ENCODE measurements around the gene MDC1. TPM values are rescaled to one million over a fixed set of nuclear protein-coding genes. Genes with fewer than 3 reads are reported as not detected.

MDC1 gene
- total RNA-seq, 1 experiment from 2014 or later: 53.4 TPM

DNA sequence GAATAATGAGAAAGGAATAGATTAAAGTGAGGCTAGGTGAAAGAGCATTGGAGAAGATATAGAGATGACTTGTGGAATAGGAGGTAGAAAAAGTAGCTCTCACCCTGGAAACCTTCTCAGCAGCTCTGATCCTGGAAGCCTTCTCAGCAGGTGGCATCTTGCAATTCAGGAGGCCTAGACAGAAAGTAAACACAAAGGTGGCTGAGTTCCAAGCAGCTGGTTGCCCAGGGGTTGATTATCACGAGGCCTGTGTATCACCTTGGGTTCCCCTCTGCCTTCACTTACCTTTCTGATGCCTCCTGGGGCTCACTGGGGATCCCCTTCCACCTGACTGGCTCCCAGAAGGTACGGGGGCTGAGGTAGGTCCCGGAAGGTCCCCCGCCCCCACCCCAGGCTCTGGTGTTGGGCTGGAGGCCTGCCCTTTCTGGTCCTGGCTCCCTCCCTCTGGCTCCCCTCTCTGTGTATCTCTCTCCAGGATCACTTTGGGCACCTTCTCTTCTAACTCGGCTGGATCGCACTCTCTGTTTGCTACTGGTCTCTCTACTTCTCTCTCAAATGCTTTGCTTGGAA is 9.7 kb downstream of the MDC1 start:
- Histone ChIP-seq H3K27ac (ENCODE audit: low read depth, low read length, poor library complexity, severe bottlenecking) (peak overlapping the region; percentile 50), H3K9me3 (ENCODE audit: low read depth, low read length, poor library complexity, severe bottlenecking) (no peaks in the 10 kb centered on the region), H3K4me3 (ENCODE audit: low read depth, low read length, poor library complexity, severe bottlenecking) (no peak overlapping the region), H3K27me3 (replicated peaks; ENCODE audit: insufficient read depth, low read depth, low read length, poor library complexity) (no peaks in the 10 kb centered on the region), H3K4me1 (ENCODE audit: insufficient read depth, low read length, poor library complexity, severe bottlenecking) (peaks cover 5% of the 10 kb centered on the region), H3K36me3 (ENCODE audit: insufficient read depth, low read length, poor library complexity, severe bottlenecking) (peaks cover 58% of the 10 kb centered on the region)
- TF ChIP-seq EZH2 (IDR thresholded peaks at IDR 0.05; ENCODE audit: borderline replicate concordance, low read depth, low read length, poor library complexity, severe bottlenecking): no peak
- TF ChIP-seq CTCF (conservative IDR thresholded peaks at IDR 0.05; ENCODE audit: low read depth, low read length): no peak
- no peak for DNase-seq (ENCODE audit: low spot score)
- intact Hi-C loops (cut with micrococcal nuclease; ENCODE audit: unreplicated experiment): no loop called here
- POLR2A ChIA-PET (ENCODE audit: low non-redundant PET): no interaction called here
- CTCF ChIA-PET: no interaction called here
- BruUV-seq (replicated peaks): no TSS peak

- CTCF ChIA-PET: no interaction called here
- no peak overlapping the region for H3K27ac ChIP-seq (ENCODE audit: low read depth, low read length, poor library complexity, severe bottlenecking)
- no peak for TF ChIP-seq CTCF (conservative IDR thresholded peaks at IDR 0.05; ENCODE audit: low read depth, low read length)
- TF ChIP-seq EZH2 (IDR thresholded peaks at IDR 0.05; ENCODE audit: borderline replicate concordance, low read depth, low read length, poor library complexity, severe bottlenecking): no peak
- no peak for DNase-seq (ENCODE audit: low spot score)
- H3K36me3 ChIP-seq (ENCODE audit: insufficient read depth, low read length, poor library complexity, severe bottlenecking): peaks cover 47% of the 10 kb centered on the region
- intact Hi-C loops (cut with micrococcal nuclease; ENCODE audit: unreplicated experiment): no loop called here
- H3K27me3 ChIP-seq (replicated peaks; ENCODE audit: insufficient read depth, low read depth, low read length, poor library complexity): no peaks in the 10 kb centered on the region
- BruUV-seq (replicated peaks): no TSS peak
- H3K4me1 ChIP-seq (ENCODE audit: insufficient read depth, low read length, poor library complexity, severe bottlenecking): peaks cover 5% of the 10 kb centered on the region
- POLR2A ChIA-PET (ENCODE audit: low non-redundant PET): no interaction called here
- H3K4me3 ChIP-seq (ENCODE audit: low read depth, low read length, poor library complexity, severe bottlenecking): no peak overlapping the region
- no peaks in the 10 kb centered on the region for H3K9me3 ChIP-seq (ENCODE audit: low read depth, low read length, poor library complexity, severe bottlenecking)
Observed at GRCh38 chr6:30705620-30706019, 11.5 kb downstream of the MDC1 start.

DNA sequence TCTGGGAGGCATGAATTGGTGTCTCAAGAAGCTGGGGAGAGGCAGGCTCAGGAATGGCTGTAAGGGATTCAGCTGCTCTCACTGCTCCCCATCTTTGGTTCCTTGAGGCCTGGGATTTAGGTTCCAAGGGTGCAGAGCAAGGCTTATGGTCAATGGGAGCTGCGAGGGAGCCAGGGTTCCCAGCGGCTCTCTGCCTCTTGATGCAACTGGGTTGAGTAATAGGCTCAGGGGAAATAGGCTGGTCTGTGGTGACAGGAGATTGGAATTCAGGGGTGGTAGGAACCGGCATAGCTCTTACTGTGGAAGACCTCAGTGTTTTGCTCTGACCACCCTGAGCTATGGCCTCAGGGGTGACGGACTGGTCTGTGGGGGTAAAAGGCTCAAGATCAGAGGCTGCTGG is 13.3 kb downstream of the MDC1 start:
- no peaks in the 10 kb centered on the region for H3K9me3 ChIP-seq (ENCODE audit: low read depth, low read length, poor library complexity, severe bottlenecking)
- TF ChIP-seq CTCF (conservative IDR thresholded peaks at IDR 0.05; ENCODE audit: low read depth, low read length): no peak
- no peak for TF ChIP-seq EZH2 (IDR thresholded peaks at IDR 0.05; ENCODE audit: borderline replicate concordance, low read depth, low read length, poor library complexity, severe bottlenecking)
- peaks cover 46% of the 10 kb centered on the region for H3K36me3 ChIP-seq (ENCODE audit: insufficient read depth, low read length, poor library complexity, severe bottlenecking)
- ChIA-PET CTCF (no interaction called here), POLR2A (ENCODE audit: low non-redundant PET) (interaction anchor here (0.6 kb wide), 1 partner anchor 106 kb away, joined by 28 read pairs; no protein-coding TSS in a partner anchor)
- no peak overlapping the region for H3K27ac ChIP-seq (ENCODE audit: low read depth, low read length, poor library complexity, severe bottlenecking)
- H3K27me3 ChIP-seq (replicated peaks; ENCODE audit: insufficient read depth, low read depth, low read length, poor library complexity): no peaks in the 10 kb centered on the region
- intact Hi-C loops (cut with micrococcal nuclease; ENCODE audit: unreplicated experiment): no loop called here
- no peak for DNase-seq (ENCODE audit: low spot score)
- BruUV-seq (replicated peaks): no TSS peak
- H3K4me1 ChIP-seq (ENCODE audit: insufficient read depth, low read length, poor library complexity, severe bottlenecking): peaks cover 5% of the 10 kb centered on the region
- H3K4me3 ChIP-seq (ENCODE audit: low read depth, low read length, poor library complexity, severe bottlenecking): no peak overlapping the region

Data from A673 (cell line).